HepG2 (cell line): ENCODE data around the gene SELENOW. TPM values are rescaled to one million over a fixed set of nuclear protein-coding genes. Genes with fewer than 3 reads are reported as not detected.
A peak's percentile ranks its signal among the peaks of the same experiment; 100 is the strongest.

Experiments used
- EED ChIP-seq: sonication (generic); formaldehyde crosslinking; IDR thresholded peaks from 2 replicates; pipeline ENCODE4 v1.5.0; 2020; ENCODE audit warnings: mild to moderate bottlenecking, missing genetic modification reagents
- GATA4 ChIP-seq: sonication (generic); IDR thresholded peaks from 2 replicates; pipeline ENCODE4 v1.6.1; 2016; ENCODE audit warnings: antibody characterized with exemption, low read depth, borderline replicate concordance
- KLF15 ChIP-seq: sonication (generic); formaldehyde crosslinking; IDR thresholded peaks from 2 replicates; pipeline ENCODE4 v1.8.1; 2023; ENCODE audit warnings: borderline replicate concordance, mild to moderate bottlenecking, inconsistent platforms, missing genetic modification reagents, mixed read lengths
- NFYB ChIP-seq: sonication (generic); formaldehyde crosslinking; IDR thresholded peaks from 2 replicates; pipeline ENCODE4 v1.4.0; 2020; ENCODE audit warnings: missing genetic modification reagents
- NR3C1 ChIP-seq: sonication (generic); formaldehyde crosslinking; IDR thresholded peaks from 2 replicates; pipeline ENCODE4 v1.4.0; 2020; ENCODE audit warnings: missing genetic modification reagents
- RFX3 ChIP-seq: IDR thresholded peaks from 2 replicates; pipeline ENCODE4 v1.6.1; 2016; ENCODE audit warnings: missing biosample characterization, missing genetic modification reagents
- SATB2 ChIP-seq: sonication (generic); formaldehyde crosslinking; IDR thresholded peaks from 2 replicates; pipeline ENCODE4 v1.5.0; 2020; ENCODE audit warnings: missing genetic modification reagents
- ZBTB42 ChIP-seq: sonication (generic); formaldehyde crosslinking; IDR thresholded peaks from 2 replicates; pipeline ENCODE4 v1.5.0; 2020; ENCODE audit warnings: mild to moderate bottlenecking, missing genetic modification reagents
- ZFP41 ChIP-seq: sonication (generic); formaldehyde crosslinking; IDR thresholded peaks from 2 replicates; pipeline ENCODE4 v1.4.0; 2020; ENCODE audit warnings: mild to moderate bottlenecking, missing genetic modification reagents, borderline replicate concordance
- ZIK1 ChIP-seq: sonication (generic); formaldehyde crosslinking; IDR thresholded peaks from 2 replicates; pipeline ENCODE4 v1.5.0; 2020; ENCODE audit warnings: mild to moderate bottlenecking, low read depth, missing genetic modification reagents, borderline replicate concordance
- ZNF124 ChIP-seq: sonication (generic); formaldehyde crosslinking; IDR thresholded peaks from 2 replicates; pipeline ENCODE4 v1.4.0; 2020; ENCODE audit warnings: missing genetic modification reagents
- ZNF282 ChIP-seq: fragments of 450-650 bp; IDR thresholded peaks from 2 replicates; pipeline ENCODE4 v1.6.1; 2018; ENCODE audit not compliant: partially characterized antibody
- ZNF318 ChIP-seq: sonication (generic); formaldehyde crosslinking; IDR thresholded peaks from 2 replicates; pipeline ENCODE4 v1.4.0; 2020; ENCODE audit warnings: mild to moderate bottlenecking, missing genetic modification reagents
- ZNF678 ChIP-seq: sonication (generic); formaldehyde crosslinking; IDR thresholded peaks from 2 replicates; pipeline ENCODE4 v1.4.0; 2020; ENCODE audit warnings: mild to moderate bottlenecking, missing genetic modification reagents
- ZNF761 ChIP-seq: sonication (generic); formaldehyde crosslinking; conservative IDR thresholded peaks from 2 replicates; pipeline ENCODE4 v1.4.0; 2020; ENCODE audit warnings: mild to moderate bottlenecking, missing genetic modification reagents
- polyA plus RNA-seq, 8 experiments: library from polyadenylated mRNA; depleted of rRNA in 3 of 8; stranded (reverse) in 7 of 8; unstranded in 1 of 8; fragments of >200 nt; fragmentation: Illumina TruSeq in 4 of 8; extraction: Trizol in 4 of 8; gene quantifications; 2 replicates each; pipeline versions ENCODE4 v1.2.1 to v1.2.3, GENCODE V29; 2011 to 2016; ENCODE audit warnings: low read depth in 4 of 8, missing spikeins in 1 of 8, mixed read lengths in 1 of 8; ENCODE audit not compliant: insufficient read depth in 1 of 8
- total RNA-seq, 5 experiments: library from RNA; depleted of rRNA; stranded (reverse); fragments of >200 nt; fragmentation: Illumina TruSeq; extraction: Trizol; gene quantifications; 2 replicates each; pipeline ENCODE4 v1.2.3, GENCODE V29; 2016; ENCODE audit warnings: low read depth in 1 of 5
- TF ChIP-seq, protein P1 (sequence below): sonication (generic); formaldehyde crosslinking; IDR thresholded peaks from 2 replicates; pipeline ENCODE4 v1.4.0; 2020; ENCODE audit warnings: missing genetic modification reagents, low read depth, mild to moderate bottlenecking, borderline replicate concordance
- TF ChIP-seq, protein P2 (sequence below): sonication (generic); formaldehyde crosslinking; IDR thresholded peaks from 2 replicates; pipeline ENCODE4 v1.4.0; 2020; ENCODE audit warnings: missing genetic modification reagents, mild to moderate bottlenecking, borderline replicate concordance

Gene SELENOW
- total and polyA plus RNA-seq, 2 of the 13 experiments (the other 11 are each of a cell fraction or from before 2014, with no cell fraction given), result 50.3 to 64.7 TPM

DNA sequence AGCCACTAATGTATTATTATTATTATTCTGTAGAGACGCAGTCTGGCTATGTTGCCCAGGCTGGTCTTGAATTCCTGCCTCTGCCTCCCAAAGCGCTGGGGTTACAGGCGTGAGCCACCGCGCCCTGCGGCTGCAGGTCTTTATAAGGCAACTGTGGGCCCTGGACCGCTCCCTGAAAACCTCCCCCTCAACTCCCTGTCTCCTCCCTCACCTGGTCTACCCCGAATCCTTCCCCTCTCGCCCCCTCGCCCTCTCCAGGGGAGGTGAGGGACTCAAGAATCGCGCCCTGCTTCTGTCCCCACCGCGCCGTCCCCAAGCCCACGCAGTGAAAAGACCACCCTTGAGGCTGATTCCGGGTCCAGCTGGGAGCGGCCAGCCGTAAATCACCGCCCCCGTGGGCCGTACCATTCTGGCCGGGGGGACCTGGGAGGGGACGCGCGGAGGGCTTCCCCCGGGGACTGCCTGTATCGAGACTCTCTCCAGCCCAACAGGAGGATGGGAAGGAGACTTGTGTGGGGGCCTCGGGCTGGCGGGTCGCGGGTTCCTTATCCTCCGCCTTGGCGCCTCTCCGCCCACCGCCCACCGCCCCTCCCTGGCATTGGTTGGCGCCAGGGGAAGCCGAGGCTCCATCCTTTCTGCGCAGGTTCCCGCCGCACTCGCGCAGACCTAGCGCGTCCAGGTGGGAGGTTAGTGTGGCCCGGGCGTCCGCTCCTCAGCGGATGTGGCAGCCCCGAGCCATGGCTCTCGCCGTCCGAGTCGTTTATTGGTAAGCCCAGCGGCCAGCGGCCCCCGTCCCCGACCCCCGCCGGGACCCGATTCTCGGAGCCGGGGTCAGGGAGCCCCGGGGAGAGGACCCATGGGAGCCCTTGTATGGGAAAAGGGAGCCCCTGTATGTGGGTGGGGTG lies at the start of gene SELENOW (continued):
- TF ChIP-seq ZNF318 (CRISPR knock-in tag) (peak; percentile 17; the same call in 1 of the 2 replicates), ZBTB42 (CRISPR knock-in tag) (peak; percentile 64; the same call in 1 of the 2 replicates), ZNF124 (CRISPR knock-in tag) (no peak; the same call in 1 of the 2 replicates), NR3C1 (no peak), NFYB (CRISPR knock-in tag) (no peak), ZNF282 (no peak), SATB2 (CRISPR knock-in tag) (0 out of 2 replicates have a peak, but pooled peaks have one; percentile 82), GATA4 (0 out of 2 replicates have a peak, but pooled peaks have one; percentile 21), KLF15 (CRISPR knock-in tag) (no peak), ZFP41 (no peak; the same call in 1 of the 2 replicates), RFX3 (CRISPR knock-in tag) (no peak), ZIK1 (CRISPR knock-in tag) (no peak), ZNF761 (CRISPR knock-in tag) (0 out of 2 replicates have a peak, but pooled peaks have one; percentile 33), EED (no peak), ZNF678 (CRISPR knock-in tag) (no peak)
- TF ChIP-seq, protein P1, sequence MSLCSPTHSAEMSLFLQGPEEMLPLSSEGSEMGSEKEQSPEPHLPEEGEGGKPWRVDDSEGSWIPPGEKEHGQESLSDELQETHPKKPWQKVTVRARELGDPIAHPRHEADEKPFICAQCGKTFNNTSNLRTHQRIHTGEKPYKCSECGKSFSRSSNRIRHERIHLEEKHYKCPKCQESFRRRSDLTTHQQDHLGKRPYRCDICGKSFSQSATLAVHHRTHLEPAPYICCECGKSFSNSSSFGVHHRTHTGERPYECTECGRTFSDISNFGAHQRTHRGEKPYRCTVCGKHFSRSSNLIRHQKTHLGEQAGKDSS (CRISPR knock-in tag), result 0 out of 2 replicates have a peak, but pooled peaks have one; percentile 24
- TF ChIP-seq, protein P2, sequence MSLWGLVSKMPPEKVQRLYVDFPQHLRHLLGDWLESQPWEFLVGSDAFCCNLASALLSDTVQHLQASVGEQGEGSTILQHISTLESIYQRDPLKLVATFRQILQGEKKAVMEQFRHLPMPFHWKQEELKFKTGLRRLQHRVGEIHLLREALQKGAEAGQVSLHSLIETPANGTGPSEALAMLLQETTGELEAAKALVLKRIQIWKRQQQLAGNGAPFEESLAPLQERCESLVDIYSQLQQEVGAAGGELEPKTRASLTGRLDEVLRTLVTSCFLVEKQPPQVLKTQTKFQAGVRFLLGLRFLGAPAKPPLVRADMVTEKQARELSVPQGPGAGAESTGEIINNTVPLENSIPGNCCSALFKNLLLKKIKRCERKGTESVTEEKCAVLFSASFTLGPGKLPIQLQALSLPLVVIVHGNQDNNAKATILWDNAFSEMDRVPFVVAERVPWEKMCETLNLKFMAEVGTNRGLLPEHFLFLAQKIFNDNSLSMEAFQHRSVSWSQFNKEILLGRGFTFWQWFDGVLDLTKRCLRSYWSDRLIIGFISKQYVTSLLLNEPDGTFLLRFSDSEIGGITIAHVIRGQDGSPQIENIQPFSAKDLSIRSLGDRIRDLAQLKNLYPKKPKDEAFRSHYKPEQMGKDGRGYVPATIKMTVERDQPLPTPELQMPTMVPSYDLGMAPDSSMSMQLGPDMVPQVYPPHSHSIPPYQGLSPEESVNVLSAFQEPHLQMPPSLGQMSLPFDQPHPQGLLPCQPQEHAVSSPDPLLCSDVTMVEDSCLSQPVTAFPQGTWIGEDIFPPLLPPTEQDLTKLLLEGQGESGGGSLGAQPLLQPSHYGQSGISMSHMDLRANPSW, result peak; percentile 28; the same call in 1 of the 2 replicates
